Sigmoid colon (tissue), 7 donors: ENCODE results near the gene FBXO7. TPM values are rescaled to one million over a fixed set of nuclear protein-coding genes. Genes with fewer than 3 reads are reported as not detected.

Experiments
- DNase-seq: peaks from one replicate; pipeline ENCODE4 v3.0.0-alpha.2; 2019
- H3K27ac ChIP-seq, 4 donors: fragments of 200-600 bp; sonication (generic); one replicate each; pipeline ENCODE4 v1.5.1; 2016 to 2019; ENCODE audit warnings: mild to moderate bottlenecking in 1 of 4
- H3K27me3 ChIP-seq, 3 donors: fragments of 200-600 bp; sonication (generic); one replicate each; pipeline ENCODE4 v1.5.1; 2019; ENCODE audit warnings: mild to moderate bottlenecking in 1 of 3
- H3K36me3 ChIP-seq, 4 donors: fragments of 200-600 bp; sonication (generic); one replicate each; pipeline ENCODE4 v1.5.1; 2016 to 2019
- H3K4me1 ChIP-seq, 4 donors: fragments of 200-600 bp; sonication (generic); one replicate each; pipeline ENCODE4 v1.5.1; 2017 to 2019
- H3K4me3 ChIP-seq, 4 donors: fragments of 200-600 bp; sonication (generic); one replicate each; pipeline ENCODE4 v1.5.1; 2017 to 2019; ENCODE audit warnings: mild to moderate bottlenecking in 2 of 4, moderate library complexity in 1 of 4
- H3K9me3 ChIP-seq, 4 donors: fragments of 200-600 bp in 3 of 4; sonication (generic) in 3 of 4; one replicate each; pipeline versions ENCODE4 v1.5.1 to v1.6.1; 2013 to 2019
- EP300 ChIP-seq, 4 donors: sonication (generic); formaldehyde crosslinking; IDR thresholded peaks; one replicate each; pipeline ENCODE4 v1.6.1; 2017; ENCODE audit warnings: antibody characterized with exemption in 4 of 4
- POLR2A ChIP-seq, 2 donors: fragments of 450-650 bp; IDR thresholded peaks; one replicate each; pipeline ENCODE4 v1.6.1; 2016; ENCODE audit warnings: antibody characterized with exemption in 2 of 2, mild to moderate bottlenecking in 2 of 2, moderate library complexity in 2 of 2
- POLR2AphosphoS5 ChIP-seq, 4 donors: sonication (generic); formaldehyde crosslinking; IDR thresholded peaks; one replicate each; pipeline ENCODE4 v1.6.1; 2017; ENCODE audit warnings: antibody characterized with exemption in 4 of 4
- WGBS, 2 donors: extraction: QIAGEN DNeasy Blood & Tissue Kit; methylation state at CpG; one replicate each; pipeline ENCODE4 v1.1.7; 2013; 5-methylcytosine and 5-hydroxymethylcytosine counted together
- intact Hi-C: fragments of 100-400 bp; cut with DNase I; formaldehyde crosslinking; loops from one replicate; pipeline ENCODE4 v1.15.1; 2023
- polyA plus RNA-seq, 3 donors: library from polyadenylated mRNA; stranded (reverse); fragments of 200-250 nt; gene quantifications; one replicate each; pipeline ENCODE4 v1.2.3, GENCODE V29; 2013
- total RNA-seq, 4 donors: library from RNA; depleted of rRNA; stranded (reverse); fragments of >200 nt; gene quantifications; one replicate each; pipeline ENCODE4 v1.1.0, GENCODE V29; 2016
- TF ChIP-seq, protein P1 (sequence below), 4 experiments: fragments of 450-650 bp in 3 of 4; fragments of 200-600 bp in 1 of 4; IDR thresholded peaks; one replicate each; pipeline ENCODE4 v1.5.1; 2016 to 2019; ENCODE audit warnings: antibody characterized with exemption in 4 of 4, mild to moderate bottlenecking in 3 of 4, moderate library complexity in 2 of 4
- donor health status: healthy with polysubstance abuse.
- donor health status: Bipolar disorder and iron deficiency.
- donor health status: healthy.

FBXO7 gene
- total and polyA plus RNA-seq, 7 donors = 60.6 to 83.6 (median 79.8) TPM

- Histone ChIP-seq H3K36me3 (no peaks in the 10 kb centered on the region), H3K4me1 (peaks cover 0 to 7% (median 3%) of the 10 kb centered on the region in 4 donors), H3K27me3 (no peaks in the 10 kb centered on the region), H3K27ac (peak overlapping the region in 3 of 4 donors; percentile 43 to 62 (median 59)), H3K4me3 (no peak overlapping the region), H3K9me3 (peaks cover 0 to 4% (median 1%) of the 10 kb centered on the region in 4 donors)
- DNase-seq = no peak
- intact Hi-C loops = no loop called here
- WGBS, 2 donors = 58 to 74% methylated on average over 8 of the region's 8 CpGs
- TF ChIP-seq, protein P1, sequence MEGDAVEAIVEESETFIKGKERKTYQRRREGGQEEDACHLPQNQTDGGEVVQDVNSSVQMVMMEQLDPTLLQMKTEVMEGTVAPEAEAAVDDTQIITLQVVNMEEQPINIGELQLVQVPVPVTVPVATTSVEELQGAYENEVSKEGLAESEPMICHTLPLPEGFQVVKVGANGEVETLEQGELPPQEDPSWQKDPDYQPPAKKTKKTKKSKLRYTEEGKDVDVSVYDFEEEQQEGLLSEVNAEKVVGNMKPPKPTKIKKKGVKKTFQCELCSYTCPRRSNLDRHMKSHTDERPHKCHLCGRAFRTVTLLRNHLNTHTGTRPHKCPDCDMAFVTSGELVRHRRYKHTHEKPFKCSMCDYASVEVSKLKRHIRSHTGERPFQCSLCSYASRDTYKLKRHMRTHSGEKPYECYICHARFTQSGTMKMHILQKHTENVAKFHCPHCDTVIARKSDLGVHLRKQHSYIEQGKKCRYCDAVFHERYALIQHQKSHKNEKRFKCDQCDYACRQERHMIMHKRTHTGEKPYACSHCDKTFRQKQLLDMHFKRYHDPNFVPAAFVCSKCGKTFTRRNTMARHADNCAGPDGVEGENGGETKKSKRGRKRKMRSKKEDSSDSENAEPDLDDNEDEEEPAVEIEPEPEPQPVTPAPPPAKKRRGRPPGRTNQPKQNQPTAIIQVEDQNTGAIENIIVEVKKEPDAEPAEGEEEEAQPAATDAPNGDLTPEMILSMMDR (IDR thresholded peaks at IDR 0.05) = no peak
- TF ChIP-seq POLR2AphosphoS5 (IDR thresholded peaks at IDR 0.05) (no peak), POLR2A (IDR thresholded peaks at IDR 0.05) (no peak), EP300 (IDR thresholded peaks at IDR 0.05) (no peak)
Observed at GRCh38 chr22:32542066-32542676, 67.6 kb downstream of the FBXO7 start.

- peak; percentile 91 for DNase-seq
- H3K4me1 ChIP-seq = peaks cover 0 to 7% (median 3%) of the 10 kb centered on the region in 4 donors
- 47 to 83% methylated on average over 17 of the region's 17 CpGs for WGBS, 2 donors
- H3K4me3 ChIP-seq = no peak overlapping the region
- intact Hi-C loops = no loop called here
- no peaks in the 10 kb centered on the region for H3K27me3 ChIP-seq
- peak overlapping the region; percentile 39 to 62 (median 51) for H3K27ac ChIP-seq
- peaks cover 0 to 3% (median under 1%) of the 10 kb centered on the region in 4 donors for H3K9me3 ChIP-seq
- no peaks in the 10 kb centered on the region for H3K36me3 ChIP-seq
- TF ChIP-seq EP300 (IDR thresholded peaks at IDR 0.05) = no peak
- peak in 2 of 4 donors; percentile 27 to 37 for TF ChIP-seq POLR2AphosphoS5 (IDR thresholded peaks at IDR 0.05)
- no peak for TF ChIP-seq POLR2A (IDR thresholded peaks at IDR 0.05)
Observed at GRCh38 chr22:32542677-32543357, 68.2 kb downstream of the FBXO7 start.

DNA sequence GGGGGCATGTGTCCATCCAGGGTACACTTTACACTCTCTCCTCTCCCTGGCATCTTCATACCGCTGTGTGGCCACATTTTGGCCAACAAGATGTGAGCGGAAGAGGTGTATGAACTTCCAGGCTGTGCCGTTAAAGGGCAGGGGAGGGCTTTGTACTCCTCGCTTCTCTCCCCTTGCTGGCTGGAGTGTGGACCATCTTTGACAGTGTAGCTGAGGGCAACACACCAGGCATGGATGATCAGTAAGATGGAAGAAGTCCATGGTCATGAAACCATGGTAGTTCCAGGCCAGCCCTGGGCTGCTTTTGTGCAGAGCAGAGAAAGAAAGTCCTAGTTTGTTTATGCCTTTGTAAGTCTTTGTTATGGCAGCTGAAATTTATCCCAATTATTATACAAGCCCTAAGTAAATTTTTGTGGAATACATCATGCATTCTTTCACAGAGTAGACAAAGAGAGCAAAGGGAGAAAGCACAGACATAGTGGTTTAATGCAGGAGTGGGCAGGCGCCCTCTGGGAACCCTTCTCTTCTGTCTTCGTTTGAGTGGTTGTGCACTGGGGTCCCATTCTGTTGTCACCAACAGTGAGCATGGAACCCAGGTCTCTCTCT is 70.4 kb downstream of the FBXO7 start:
- WGBS, 2 donors = 86 to 92% methylated on average over 6 of the region's 6 CpGs
- Histone ChIP-seq H3K36me3 (no peaks in the 10 kb centered on the region), H3K9me3 (no peaks in the 10 kb centered on the region), H3K27ac (peak overlapping the region in 2 of 4 donors; percentile 20 to 68), H3K4me1 (peaks cover 0 to 7% (median 3%) of the 10 kb centered on the region in 4 donors), H3K4me3 (no peak overlapping the region), H3K27me3 (no peaks in the 10 kb centered on the region)
- TF ChIP-seq, protein P1 (IDR thresholded peaks at IDR 0.05) = no peak
- no peak for TF ChIP-seq POLR2A (IDR thresholded peaks at IDR 0.05)
- TF ChIP-seq EP300 (IDR thresholded peaks at IDR 0.05) = no peak
- intact Hi-C loops = no loop called here
- DNase-seq = peak; percentile 54

GRCh38 chr22:32545801-32546200 is 71.2 kb downstream of the FBXO7 start:
- no peak for TF ChIP-seq EP300 (IDR thresholded peaks at IDR 0.05)
- TF ChIP-seq POLR2AphosphoS5 (IDR thresholded peaks at IDR 0.05) = no peak
- TF ChIP-seq, protein P1 (IDR thresholded peaks at IDR 0.05) = no peak
- Histone ChIP-seq H3K27me3 (no peaks in the 10 kb centered on the region), H3K4me1 (peaks cover 0 to 7% (median 3%) of the 10 kb centered on the region in 4 donors), H3K36me3 (no peaks in the 10 kb centered on the region), H3K9me3 (no peaks in the 10 kb centered on the region), H3K4me3 (no peak overlapping the region), H3K27ac (peak overlapping the region in 3 of 4 donors; percentile 20 to 68 (median 31))
- intact Hi-C loops = no loop called here
- WGBS, 2 donors = 72 to 79% methylated on average over 4 of the region's 4 CpGs
- DNase-seq = peak; percentile 62

- peaks cover 0 to under 1% (median 0%) of the 10 kb centered on the region in 3 donors for H3K27me3 ChIP-seq
- 71 to 72% methylated on average over 4 of the region's 4 CpGs for WGBS, 2 donors
- H3K27ac ChIP-seq = peak overlapping the region in 3 of 4 donors; percentile 9 to 68 (median 31)
- TF ChIP-seq POLR2AphosphoS5 (IDR thresholded peaks at IDR 0.05) = no peak
- TF ChIP-seq EP300 (IDR thresholded peaks at IDR 0.05) = no peak
- TF ChIP-seq, protein P1 (IDR thresholded peaks at IDR 0.05) = no peak
- TF ChIP-seq POLR2A (IDR thresholded peaks at IDR 0.05) = no peak
- no peak overlapping the region for H3K4me3 ChIP-seq
- H3K36me3 ChIP-seq = no peaks in the 10 kb centered on the region
- no peaks in the 10 kb centered on the region for H3K9me3 ChIP-seq
- intact Hi-C loops = no loop called here
- peak; percentile 59 for DNase-seq
- peaks cover 0 to 7% (median 3%) of the 10 kb centered on the region in 4 donors for H3K4me1 ChIP-seq
Observed at GRCh38 chr22:32546496-32546895, 71.9 kb downstream of the FBXO7 start.
